ENCODE results near the gene C16orf54. TPM values are rescaled to one million over a fixed set of nuclear protein-coding genes. Genes with fewer than 3 reads are reported as not detected.
"Not testable (repeated sequence)": the region's sequence is repeated elsewhere in the genome, so short reads cannot be mapped to it uniquely, and the experiment has no call there.

The C16orf54 gene
- total and polyA plus RNA-seq, 9 of the 15 experiments (the other 6 are each of a cell fraction or from before 2014, with no cell fraction given), result 0.09 TPM; not detected in 8

DNA sequence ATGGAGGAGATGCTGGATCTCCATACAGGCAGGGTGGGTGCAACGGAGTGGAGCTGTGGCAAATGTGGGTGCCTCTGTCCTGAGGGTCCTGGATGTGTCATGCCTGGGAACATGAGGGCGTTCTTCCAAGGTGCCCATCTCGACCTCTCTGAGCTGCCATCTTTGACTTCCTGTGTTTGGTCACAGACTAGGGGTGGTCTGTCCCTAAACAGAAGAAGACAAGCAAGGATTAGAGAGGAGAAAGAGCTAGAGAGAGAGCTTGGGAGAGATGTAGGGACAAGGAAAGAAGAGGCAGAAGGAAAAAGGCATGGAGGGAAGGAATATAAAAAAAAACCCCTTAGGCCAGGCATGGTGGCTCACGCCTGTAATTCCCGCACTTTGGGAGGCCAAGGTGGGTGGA, 28.9 kb upstream of the C16orf54 start:
- 31% methylated on average over 5 of the region's 5 CpGs for WGBS (ENCODE audit: insufficient coverage, low coverage, missing lambda C conversion rate)
- Histone ChIP-seq H3K9me3 (replicated peaks; ENCODE audit: control insufficient read depth, insufficient read depth, low read depth, low read length) (no peaks in the 10 kb centered on the region), H3K27me3 (ENCODE audit: control insufficient read depth in 2 of 2, insufficient read depth in 2 of 2, low read length in 2 of 2) (peaks cover 13 to 21% of the 10 kb centered on the region in 2 experiments; a peak in 4 of 5 replicates), H3K36me3 (ENCODE audit: control insufficient read depth, insufficient read depth, low read length) (no peaks in the 10 kb centered on the region), H3K4me1 (replicated peaks in 1 of 2; ENCODE audit: control insufficient read depth in 2 of 2, insufficient read depth in 2 of 2, low read length in 2 of 2) (peaks cover 0 to 2% of the 10 kb centered on the region in 2 experiments; a peak in 2 of 5 replicates), H3K4me3 (no peak overlapping the region), H3K9me1 (ENCODE audit: control insufficient read depth, insufficient read depth, low read length) (no peaks in the 10 kb centered on the region), H3K9ac (ENCODE audit: insufficient read depth in 1 of 2, low read depth in 2 of 2, low read length in 2 of 2) (no peak overlapping the region), H4K20me1 (replicated peaks; ENCODE audit: control insufficient read depth, insufficient read depth, low read length) (no peaks in the 10 kb centered on the region), H2AFZ (ENCODE audit: low read depth, low read length) (no peak overlapping the region), H3K4me2 (ENCODE audit: insufficient read depth, low read length) (no peak overlapping the region), H3K27ac (ENCODE audit: extremely low read depth, low read depth, low read length) (no peak overlapping the region), H3K79me2 (ENCODE audit: control insufficient read depth, insufficient read depth, low read length) (no peaks in the 10 kb centered on the region)
- ChIA-PET POLR2A (interaction anchor here (1.0 to 2.8 kb wide), 2 partner anchors 10 to 15 kb away, joined by 3 to 10 read pairs; no protein-coding TSS in a partner anchor), CTCF (ENCODE audit: low intra/inter-chr PET ratio) (no interaction called here)
- intact Hi-C loops (cut with micrococcal nuclease) (no loop called here), in situ Hi-C loops (cut with MboI) (no loop called here)
- ATAC-seq (no peak), FAIRE-seq (no peak), DNase-seq (ENCODE audit: extremely low read depth in 1 of 4, low spot score in 3 of 4) (no peak)
- TF ChIP-seq ZNF134 (CRISPR knock-in tag; conservative IDR thresholded peaks at IDR 0.05), result peak; percentile 69
- no peak for TF ChIP-seq NUFIP1 (IDR thresholded peaks at IDR 0.05; ENCODE audit: partially characterized antibody)
- TF ChIP-seq RB1 (IDR thresholded peaks at IDR 0.05; ENCODE audit: low read depth), result no peak
- BruUV-seq (replicated peaks), result no TSS peak

- H3K4me1 ChIP-seq (replicated peaks in 1 of 2; ENCODE audit: control insufficient read depth in 2 of 2, insufficient read depth in 2 of 2, low read length in 2 of 2); FAIRE-seq; H3K9ac ChIP-seq (ENCODE audit: insufficient read depth in 1 of 2, low read depth in 2 of 2, low read length in 2 of 2); H3K27ac ChIP-seq (ENCODE audit: extremely low read depth, low read depth, low read length); H3K9me1 ChIP-seq (ENCODE audit: control insufficient read depth, insufficient read depth, low read length); H3K4me3 ChIP-seq; H3K36me3 ChIP-seq (ENCODE audit: control insufficient read depth, insufficient read depth, low read length); DNase-seq (ENCODE audit: extremely low read depth in 1 of 4, low spot score in 3 of 4); in situ Hi-C loops (cut with MboI); intact Hi-C loops (cut with micrococcal nuclease); H3K79me2 ChIP-seq (ENCODE audit: control insufficient read depth, insufficient read depth, low read length); H3K9me3 ChIP-seq (replicated peaks; ENCODE audit: control insufficient read depth, insufficient read depth, low read depth, low read length); CTCF ChIA-PET (ENCODE audit: low intra/inter-chr PET ratio); H3K4me2 ChIP-seq (ENCODE audit: insufficient read depth, low read length); H3K27me3 ChIP-seq (ENCODE audit: control insufficient read depth in 2 of 2, insufficient read depth in 2 of 2, low read length in 2 of 2); H4K20me1 ChIP-seq (replicated peaks; ENCODE audit: control insufficient read depth, insufficient read depth, low read length); BruUV-seq (replicated peaks); H2AFZ ChIP-seq (ENCODE audit: low read depth, low read length); TF ChIP-seq NR2C2 (CRISPR knock-in tag; IDR thresholded peaks at IDR 0.05): not testable (repeated sequence)
- TF ChIP-seq ATF7 (IDR thresholded peaks at IDR 0.05) (peak; percentile 67), CBFA2T3 (IDR thresholded peaks at IDR 0.05) (peak; percentile 15; the same call in 1 of the 2 replicates), CEBPG (CRISPR knock-in tag; IDR thresholded peaks at IDR 0.05) (peak; percentile 85), CEBPG (tag; conservative IDR thresholded peaks at IDR 0.05 in 1 of 2, IDR thresholded peaks at IDR 0.05 in 1 of 2) (peak; percentile 82 to 86), CTBP1 (IDR thresholded peaks at IDR 0.05; ENCODE audit: borderline replicate concordance) (peak; percentile 33; the same call in 1 of the 2 replicates), RAD51 (IDR thresholded peaks at IDR 0.05; ENCODE audit: borderline replicate concordance, low read depth) (0 out of 2 replicates have a peak, but pooled peaks have one; percentile 14), ZNF384 (IDR thresholded peaks at IDR 0.05; ENCODE audit: low read depth, low read length) (peak; percentile 66), L3MBTL2 (IDR thresholded peaks at IDR 0.05) (0 out of 2 replicates have a peak, but pooled peaks have one; percentile 22), NR2C2 (tag; IDR thresholded peaks at IDR 0.05) (peak; percentile 47; the same call in 1 of the 2 replicates), SMARCE1 (IDR thresholded peaks at IDR 0.05) (peak; percentile 14; the same call in 1 of the 2 replicates), CEBPB (tag; IDR thresholded peaks at IDR 0.05) (peak; percentile 84), TRIM24 (IDR thresholded peaks at IDR 0.05) (peak in 1 of 2 experiments; percentile 34; a peak in 1 of 4 replicates), HDAC2 (IDR thresholded peaks at IDR 0.05) (0 out of 2 replicates have a peak, but pooled peaks have one; percentile 36)
- TF ChIP-seq, protein P1, sequence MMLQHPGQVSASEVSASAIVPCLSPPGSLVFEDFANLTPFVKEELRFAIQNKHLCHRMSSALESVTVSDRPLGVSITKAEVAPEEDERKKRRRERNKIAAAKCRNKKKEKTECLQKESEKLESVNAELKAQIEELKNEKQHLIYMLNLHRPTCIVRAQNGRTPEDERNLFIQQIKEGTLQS (IDR thresholded peaks at IDR 0.05), result peak; percentile 89
- TF ChIP-seq, protein P1 (CRISPR knock-in tag; conservative IDR thresholded peaks at IDR 0.05), result not testable (repeated sequence)
- 38% methylated on average over 7 of the region's 7 CpGs for WGBS (ENCODE audit: insufficient coverage, low coverage, missing lambda C conversion rate)
- POLR2A ChIA-PET, result interaction anchor here (0.9 to 2.8 kb wide), 2 partner anchors 12 to 18 kb away, joined by 3 to 10 read pairs; partner anchors contain the start of gene KIF22
- ATAC-seq, result peak; percentile 56; the same call in 2 of the 3 replicates
Observed at GRCh38 chr16:29772330-29772729, 26.5 kb upstream of the C16orf54 start.
